Right lobe of liver (tissue), 4 donors: ENCODE measurements around the gene DUSP11.

Experiments
- CTCF ChIP-seq, 4 donors: fragments of 200-600 bp in 3 of 4; fragments of 450-650 bp in 1 of 4; IDR thresholded peaks; one replicate each; pipeline versions ENCODE4 v1.5.1 to v1.8.0; 2016 to 2022; ENCODE audit warnings: antibody characterized with exemption in 4 of 4, mild to moderate bottlenecking in 2 of 4
- POLR2A ChIP-seq: fragments of 450-650 bp; IDR thresholded peaks from one replicate; pipeline ENCODE4 v1.6.1; 2017; ENCODE audit warnings: antibody characterized with exemption, mild to moderate bottlenecking
- donor health status: DM: no; HTN: no; CAD: no.
- donor health status: DM: no; HTN: no; CAD: no.
- donor health status: DM: no; HTN: yes; CAD: no.

GRCh38 chr2:73821669-73822068 lies 41.8 kb upstream of the DUSP11 start:
- no peak for TF ChIP-seq CTCF (IDR thresholded peaks at IDR 0.05)
- TF ChIP-seq POLR2A, result no peak
